CD4-positive, alpha-beta T cell treated with Interleukin-21 for 1 hour (primary cell): Measurements from ENCODE around the gene REP15.
"Not testable (repeated sequence)": the region's sequence is repeated elsewhere in the genome, so short reads cannot be mapped to it uniquely, and the experiment has no call there.

Experiments
- DNase-seq: peaks from one replicate; pipeline ENCODE4 v3.0.0-alpha.2; 2020

REP15 gene

DNA sequence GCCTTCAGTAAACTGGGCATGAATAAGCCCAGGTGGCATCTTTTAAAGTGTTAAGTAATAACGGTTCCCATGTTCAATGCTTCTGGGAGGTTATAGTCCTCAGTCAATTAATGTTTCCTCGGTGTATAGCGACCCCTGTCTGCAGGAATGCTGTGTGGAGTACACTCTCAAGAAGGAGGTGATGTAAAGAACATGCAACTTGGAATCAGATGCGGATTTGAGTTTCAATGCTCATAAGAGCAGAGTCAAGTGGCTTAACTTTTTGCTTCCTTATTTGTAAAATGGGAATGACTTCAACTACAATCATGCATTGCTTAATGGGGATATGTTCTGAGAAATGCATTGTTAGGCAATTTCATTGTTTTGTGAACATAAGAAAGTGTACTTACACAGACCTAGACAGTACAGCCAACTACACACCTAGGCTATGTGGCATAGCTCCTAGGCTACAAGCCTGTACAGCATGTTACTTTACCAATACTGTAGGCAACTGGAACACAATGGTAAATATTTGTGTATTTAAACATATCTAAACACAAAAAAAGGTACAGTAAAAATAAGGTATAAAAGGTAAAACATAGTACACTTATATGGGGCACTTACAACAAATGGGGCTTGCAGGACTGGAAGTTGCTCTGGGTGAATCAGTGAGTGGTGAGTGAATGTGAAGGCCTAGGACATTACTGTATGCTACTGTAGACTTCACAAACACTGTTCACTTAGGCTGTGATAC is 7.6 kb downstream of the REP15 start:
- DNase-seq = peak; percentile 73

- DNase-seq = no peak
Measured at GRCh38 chr12:27705263-27705662, 9.0 kb downstream of the REP15 start.

DNA sequence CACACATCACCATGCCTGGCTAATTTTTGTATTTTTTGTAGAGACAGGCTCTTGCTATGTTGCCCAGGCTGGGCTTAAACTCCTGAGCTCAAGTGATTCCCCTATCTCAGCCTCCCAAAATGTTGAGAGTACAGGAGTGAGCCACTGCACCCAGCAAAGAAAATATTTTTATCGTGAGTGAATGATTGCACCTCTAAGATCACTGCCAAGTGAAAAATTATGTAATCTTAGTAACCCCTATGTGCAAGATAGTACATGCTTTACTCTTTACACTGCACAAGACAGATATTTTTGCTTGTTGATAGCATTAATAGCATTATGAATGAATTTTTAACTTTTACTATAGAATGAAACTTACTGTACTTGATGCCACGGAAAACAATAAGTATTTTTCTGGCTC is 11.0 kb downstream of the REP15 start:
- no peak for DNase-seq

- no peak for DNase-seq
Measured at GRCh38 chr12:27709212-27709931, 13.1 kb downstream of the REP15 start.

DNA sequence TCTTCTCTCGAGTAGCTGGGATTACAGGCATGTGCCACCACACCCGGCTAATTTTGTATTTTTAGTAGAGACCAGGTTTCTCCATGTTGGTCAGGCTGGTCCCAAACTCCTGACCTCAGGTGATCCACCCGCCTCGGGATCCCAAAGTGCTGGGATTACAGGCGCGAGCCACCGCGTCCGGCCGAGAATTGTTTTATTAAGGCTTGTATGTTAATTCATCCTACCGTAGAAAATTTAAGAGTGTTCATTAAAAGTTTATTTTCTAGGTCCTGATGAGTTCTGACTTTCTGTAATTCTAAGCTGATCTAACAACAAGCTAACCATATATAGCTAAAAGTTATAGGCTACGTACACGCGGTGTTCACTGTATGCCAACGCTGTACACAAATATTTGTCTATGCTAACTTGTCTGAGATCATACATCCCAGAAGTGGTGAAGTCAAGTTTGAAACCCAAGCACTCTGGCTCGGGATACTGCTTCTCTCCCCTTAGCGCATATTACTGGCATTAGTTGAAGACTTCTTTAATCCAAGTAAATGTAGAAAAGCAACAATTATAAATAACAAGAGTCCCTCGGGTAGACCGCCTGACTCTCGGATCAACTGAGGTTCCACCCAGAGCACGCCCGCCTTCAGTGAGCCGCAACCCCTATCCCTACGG is 13.8 kb downstream of the REP15 start:
- peak; percentile 32 for DNase-seq

GRCh38 chr12:27710592-27711316 is 14.5 kb downstream of the REP15 start, which contains the start of gene MRPS35:
MRPS35 (plus strand) TSS chr12:27710832; CDS start chr12:27710844, 12 bp downstream.
- peak; percentile 92 for DNase-seq

- DNase-seq = peak; percentile 8
Measured at GRCh38 chr12:27711317-27711682, 15.1 kb downstream of the REP15 start.

DNA sequence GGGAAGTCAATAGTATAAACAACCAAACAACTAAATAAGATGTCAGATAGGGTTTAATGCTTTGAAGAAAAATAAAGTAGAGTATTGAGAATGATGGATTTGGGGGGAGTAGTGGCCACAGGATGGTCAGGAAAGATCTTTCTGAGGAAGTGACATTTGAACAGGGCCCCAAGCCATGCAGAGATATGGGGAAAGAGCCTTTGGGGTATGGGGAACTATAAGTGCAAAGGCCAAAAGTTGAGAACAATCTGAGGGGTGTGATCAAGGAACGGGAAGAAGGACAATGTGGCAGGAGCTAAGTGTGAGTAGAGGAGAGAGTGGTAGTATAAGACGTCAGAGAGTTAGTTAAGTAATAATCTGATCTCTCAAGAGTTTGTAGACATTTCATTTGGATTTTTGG is 15.7 kb downstream of the REP15 start:
- DNase-seq = no peak

DNA sequence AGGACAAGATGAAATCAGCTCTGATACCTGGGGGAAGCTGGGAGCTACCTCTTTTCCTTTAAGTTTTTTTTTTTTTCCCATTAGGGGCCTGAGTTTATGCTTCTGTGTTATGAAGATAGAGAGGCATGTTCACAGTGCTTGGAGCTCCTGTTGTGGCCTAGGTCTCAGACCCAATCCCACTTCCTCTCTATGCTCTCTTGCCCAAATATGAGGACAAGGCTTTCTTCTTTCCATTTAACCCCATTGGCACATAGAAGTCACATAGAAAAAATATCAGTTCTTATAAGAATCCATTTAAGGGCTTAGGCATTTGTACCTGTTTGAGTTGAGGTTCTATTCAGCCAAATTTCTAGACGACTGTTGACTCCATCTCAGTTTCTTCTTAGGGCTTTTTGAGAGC is 27.0 kb downstream of the REP15 start:
- DNase-seq = no peak

DNA sequence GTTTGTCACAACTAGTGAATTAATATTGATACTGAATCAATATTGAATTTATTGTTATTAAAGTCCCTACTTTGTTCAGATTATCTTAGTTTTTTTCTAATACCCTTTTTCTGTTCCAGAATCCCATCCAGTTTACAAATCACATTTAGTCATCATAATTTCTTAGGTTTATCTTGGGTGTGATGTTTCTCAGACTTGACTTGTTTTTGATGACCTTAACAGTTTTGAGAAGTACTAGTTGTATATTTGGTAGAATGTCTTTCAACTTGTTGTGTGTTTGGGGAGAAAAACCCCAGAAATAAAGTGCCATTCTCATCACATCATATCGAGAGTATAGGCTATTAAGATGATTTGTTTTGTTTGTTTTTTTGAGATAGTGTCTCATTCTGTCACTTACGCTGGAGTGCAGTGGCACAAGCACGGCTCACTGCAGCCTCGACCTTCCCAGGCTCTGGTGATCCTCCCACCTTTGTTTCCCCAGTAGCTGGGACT is 33.9 kb downstream of the REP15 start:
- DNase-seq = no peak

GRCh38 chr12:27732281-27732680 is 36.0 kb downstream of the REP15 start:
- DNase-seq = no peak

GRCh38 chr12:27733052-27733656 is 36.9 kb downstream of the REP15 start:
- peak; percentile 56 for DNase-seq

DNA sequence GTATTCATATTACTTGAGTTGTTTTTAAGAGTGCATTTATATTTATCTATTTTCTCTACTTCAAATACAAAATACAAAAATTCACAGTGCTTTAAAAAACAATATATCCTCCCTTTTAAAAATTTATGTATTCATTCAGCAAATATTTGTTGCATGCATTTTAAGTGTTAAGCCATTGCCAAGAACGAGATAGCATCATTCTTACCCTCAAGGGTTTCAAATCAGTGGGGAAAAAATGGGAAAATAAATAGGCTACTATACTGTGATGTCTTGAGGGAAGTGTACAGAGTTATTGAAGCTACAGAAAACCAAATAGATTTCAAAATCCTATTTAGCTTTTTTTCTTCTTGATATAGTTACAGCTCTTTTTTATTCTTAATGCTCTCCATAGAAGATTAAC is 37.5 kb downstream of the REP15 start:
- no peak for DNase-seq

GRCh38 chr12:27734321-27734720 is 38.1 kb downstream of the REP15 start:
- DNase-seq = not testable (repeated sequence)

- no peak for DNase-seq
Measured at GRCh38 chr12:27743601-27744000, 47.4 kb downstream of the REP15 start.

DNA sequence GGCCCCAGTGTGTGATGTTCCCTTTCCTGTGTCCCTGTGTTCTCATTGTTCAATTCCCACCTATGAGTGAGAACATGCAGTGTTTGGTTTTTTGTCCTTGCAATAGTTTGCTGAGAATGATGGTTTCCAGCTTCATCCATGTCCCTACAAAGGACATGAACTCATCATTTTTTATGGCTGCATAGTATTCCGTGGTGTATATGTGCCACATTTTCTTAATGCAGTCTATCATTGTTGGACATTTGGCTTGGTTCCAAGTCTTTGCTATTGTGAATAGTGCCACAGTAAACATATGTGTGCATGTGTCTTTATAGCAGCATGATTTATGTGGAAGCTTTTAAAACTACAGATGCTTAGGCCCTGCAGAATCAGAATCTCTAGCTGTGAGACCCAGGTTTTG is 49.5 kb downstream of the REP15 start:
- not testable (repeated sequence) for DNase-seq
